NCI-H1417 treated with DMSO at 0.1 percent for 48 hours (cell line): ENCODE results near the gene ADAD1.
"Not testable (repeated sequence)": the region's sequence is repeated elsewhere in the genome, so short reads cannot be mapped to it uniquely, and the experiment has no call there.

ENCODE experiments used
- DNase-seq: peaks from one replicate; lab custom pipeline; 2025; lab: John Stamatoyannopoulos, UW

The ADAD1 gene

DNA sequence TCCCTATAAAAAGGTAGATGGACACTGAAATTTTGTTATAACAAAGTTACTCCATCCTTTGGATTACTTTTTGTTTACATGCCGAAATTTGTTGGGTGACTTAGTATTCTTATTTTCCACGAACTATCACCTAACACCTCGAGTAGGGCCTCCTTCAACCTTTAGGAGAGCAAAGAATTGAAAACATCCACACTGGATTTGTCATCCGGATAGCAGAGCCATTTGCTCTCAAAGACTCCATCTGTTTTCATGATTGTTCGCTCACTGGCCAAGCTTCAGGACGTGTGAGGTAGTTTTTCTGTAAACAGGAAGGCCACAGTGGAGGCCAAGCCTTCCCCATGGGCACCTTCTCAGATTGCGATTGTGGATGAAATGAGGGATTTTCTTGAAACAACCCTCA, at the start of gene ADAD1:
TSS of gene ADAD1 (plus strand) at position 301 of the 400 bp plus-strand sequence. CDS start 1,059 bp downstream, outside the sequence.
- DNase-seq = no peak

GRCh38 chr4:122329876-122330565, 48.8 kb upstream of the ADAD1 start:
- DNase-seq = no peak

DNA sequence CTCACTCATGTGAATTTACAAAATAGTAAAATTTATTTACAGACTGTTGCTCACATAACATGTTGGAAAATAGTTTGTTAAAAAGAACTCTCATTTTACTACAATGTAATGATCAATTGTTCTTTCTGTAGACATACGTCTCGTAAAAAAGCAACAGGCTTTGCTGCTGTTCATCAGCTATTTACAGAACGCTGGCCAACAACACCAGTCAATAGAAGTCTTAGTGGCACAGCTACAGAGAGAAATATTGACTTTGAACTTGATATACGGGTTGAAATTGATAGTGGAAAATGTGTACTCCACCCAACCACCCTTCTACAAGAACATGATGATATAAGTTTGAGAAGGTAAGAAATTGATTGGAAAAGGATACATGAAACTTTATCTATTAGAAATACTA, 47.6 kb upstream of the ADAD1 start:
- DNase-seq = no peak

DNA sequence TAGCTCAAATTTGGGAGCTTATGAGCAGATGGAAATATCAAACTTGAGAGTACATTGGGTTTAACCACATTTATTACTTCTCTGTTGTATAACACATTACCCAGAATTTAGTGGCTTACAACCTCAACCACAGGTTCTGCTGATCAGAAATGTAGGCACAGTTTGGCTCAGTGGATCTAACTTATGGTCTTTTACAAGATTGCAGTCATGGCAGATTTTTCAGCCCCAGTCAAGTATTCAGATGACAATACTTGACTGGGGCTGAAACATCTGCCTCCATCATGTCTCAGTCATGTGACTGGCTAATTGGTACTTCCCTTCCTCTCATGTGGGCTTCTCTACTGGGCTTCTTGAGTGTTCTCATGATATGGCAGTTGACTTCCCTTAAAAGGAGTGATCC, 44.0 kb upstream of the ADAD1 start:
- no peak for DNase-seq

DNA sequence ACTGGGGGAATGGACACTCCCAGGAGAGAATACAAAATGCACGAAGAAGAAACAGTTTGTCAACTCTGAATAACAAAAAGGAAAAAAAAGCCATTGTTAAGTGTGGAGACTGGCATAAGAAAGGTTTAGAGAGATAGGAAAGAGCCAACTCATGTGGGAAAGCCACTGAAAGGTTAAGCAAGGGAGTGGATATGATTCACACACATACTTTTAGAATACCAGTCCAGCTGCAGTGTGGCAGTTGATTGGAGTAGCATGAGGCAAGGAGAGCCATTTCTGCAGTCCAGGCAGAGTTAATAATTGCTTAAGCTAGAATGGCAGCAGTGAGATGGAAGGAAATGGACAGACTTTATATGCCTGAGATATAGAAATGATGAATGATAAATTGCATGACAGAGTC, 36.9 kb upstream of the ADAD1 start:
- DNase-seq = no peak

- DNase-seq = no peak
Observed at GRCh38 chr4:122346036-122346435, 32.8 kb upstream of the ADAD1 start.

DNA sequence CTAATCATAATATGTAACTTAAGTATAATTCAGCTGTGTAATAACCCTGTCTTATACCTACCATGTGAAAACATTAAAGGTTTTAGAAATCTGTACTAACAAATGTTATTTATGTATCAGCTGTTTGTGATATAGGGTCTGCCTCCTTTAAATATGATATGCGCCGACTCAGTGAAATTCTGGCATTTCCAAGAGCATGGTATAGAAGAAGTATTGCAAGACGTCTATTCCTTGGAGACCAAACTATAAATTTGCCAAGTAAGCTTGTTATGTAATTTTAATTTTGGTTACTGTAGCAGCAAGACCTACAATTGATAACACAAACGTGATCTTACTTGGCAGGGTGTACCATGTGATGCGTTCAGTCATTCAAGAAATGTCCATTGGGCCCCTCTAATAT, 32.3 kb upstream of the ADAD1 start:
- no peak for DNase-seq

- no peak for DNase-seq
Observed at GRCh38 chr4:122356317-122356808, 22.4 kb upstream of the ADAD1 start.

- no peak for DNase-seq
Observed at GRCh38 chr4:122360754-122361153, 18.1 kb upstream of the ADAD1 start.

- no peak for DNase-seq
Observed at GRCh38 chr4:122364700-122365404, 14.0 kb upstream of the ADAD1 start.

DNA sequence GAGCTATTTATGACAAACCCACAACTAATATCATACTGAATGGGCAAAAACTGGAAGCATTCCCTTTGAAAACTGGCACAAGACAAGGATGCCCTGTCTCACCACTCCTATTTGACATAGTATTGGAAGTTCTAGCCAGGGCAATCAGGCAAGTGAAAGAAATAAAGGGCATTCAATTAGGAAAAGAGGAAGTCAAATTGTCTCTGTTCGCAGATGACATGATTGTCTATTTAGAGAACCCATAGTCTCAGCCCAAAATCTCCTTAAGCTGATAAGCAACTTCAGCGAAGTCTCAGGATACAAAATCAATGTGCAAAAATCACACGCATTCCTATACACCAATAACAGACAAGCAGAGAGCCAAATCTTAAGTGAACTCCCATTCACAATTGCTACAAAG, 10.0 kb upstream of the ADAD1 start:
- not testable (repeated sequence) for DNase-seq

GRCh38 chr4:122377352-122377751, 1.5 kb upstream of the ADAD1 start:
- no peak for DNase-seq

DNA sequence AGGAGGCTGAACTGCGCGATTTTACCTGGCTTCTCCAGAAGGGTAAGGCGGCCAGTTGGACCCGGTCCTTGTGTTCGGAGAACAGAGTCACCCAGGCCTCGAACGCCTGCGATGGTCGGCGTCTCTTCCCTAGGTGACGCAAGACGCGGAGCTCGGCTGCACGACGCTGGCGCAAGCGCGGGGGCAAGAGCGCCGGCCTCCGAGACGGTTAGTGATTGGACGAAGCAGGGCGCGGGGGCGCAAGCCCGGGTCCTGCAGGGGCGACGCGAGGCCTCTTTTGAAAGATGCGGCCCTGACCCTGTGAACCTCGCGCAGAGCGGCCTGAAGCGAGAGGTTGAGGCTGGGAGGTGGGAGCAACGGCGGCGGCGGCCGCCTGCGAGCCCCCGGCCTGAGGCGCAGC, 428 bp downstream of the ADAD1 start:
- no peak for DNase-seq

- DNase-seq = no peak
Observed at GRCh38 chr4:122383341-122383740, 4.5 kb downstream of the ADAD1 start.

DNA sequence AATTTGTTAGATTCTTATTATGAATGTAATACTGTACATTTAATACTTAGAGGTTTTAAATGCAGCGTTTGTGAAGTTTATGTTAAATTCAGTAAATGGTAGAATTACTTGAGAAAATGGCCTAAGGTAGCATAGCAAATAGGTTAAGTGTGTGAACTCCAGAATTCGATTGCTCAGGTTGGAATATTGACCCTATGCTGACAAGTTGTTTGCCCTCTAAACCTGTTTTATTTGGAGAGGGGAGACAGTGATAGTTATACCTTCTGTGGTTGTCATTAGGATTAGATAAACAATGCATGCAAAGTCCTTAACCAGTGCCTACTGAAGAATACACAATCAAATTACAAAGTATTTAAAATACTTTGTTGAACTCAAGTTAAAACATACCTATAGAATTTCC, 5.4 kb downstream of the ADAD1 start:
- no peak for DNase-seq

DNA sequence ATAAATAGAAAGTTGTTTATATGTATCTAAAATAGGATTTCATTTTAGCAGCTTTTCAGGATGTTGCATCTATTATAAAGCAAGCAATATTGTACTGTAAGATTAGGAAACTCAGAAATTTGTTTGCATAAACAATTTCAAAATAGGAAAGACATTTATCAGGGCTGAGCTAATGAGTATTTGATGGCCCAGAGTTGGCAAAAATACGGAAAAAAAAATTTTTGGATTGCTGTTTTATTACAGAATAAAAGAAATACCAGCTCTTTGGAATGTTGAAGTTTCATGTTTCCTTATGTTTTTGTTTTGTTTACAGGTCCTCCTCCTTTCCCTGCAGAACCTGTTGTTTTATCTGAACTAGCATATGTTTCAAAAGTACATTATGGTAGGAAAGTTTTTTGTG, 14.5 kb downstream of the ADAD1 start:
- no peak for DNase-seq

DNA sequence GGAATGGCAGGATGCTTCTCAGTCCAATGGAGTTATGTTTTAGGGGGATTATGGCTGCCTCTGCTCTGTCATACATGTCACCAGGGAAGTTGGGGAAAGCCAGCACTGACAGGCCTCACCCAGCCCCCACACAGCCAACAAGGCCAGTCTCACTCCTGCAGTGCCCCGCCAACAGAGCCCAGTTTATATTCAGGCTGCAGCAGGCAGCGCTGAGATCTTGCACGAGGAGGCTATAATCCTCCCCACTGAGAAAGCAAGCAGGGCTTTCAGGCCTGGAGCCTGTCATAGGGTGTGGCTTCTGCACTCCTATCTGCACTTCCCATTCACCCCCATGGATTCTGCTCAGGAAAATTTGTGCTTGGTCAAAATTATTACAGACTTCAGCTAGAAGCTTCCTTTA, 25.1 kb downstream of the ADAD1 start:
- no peak for DNase-seq

DNA sequence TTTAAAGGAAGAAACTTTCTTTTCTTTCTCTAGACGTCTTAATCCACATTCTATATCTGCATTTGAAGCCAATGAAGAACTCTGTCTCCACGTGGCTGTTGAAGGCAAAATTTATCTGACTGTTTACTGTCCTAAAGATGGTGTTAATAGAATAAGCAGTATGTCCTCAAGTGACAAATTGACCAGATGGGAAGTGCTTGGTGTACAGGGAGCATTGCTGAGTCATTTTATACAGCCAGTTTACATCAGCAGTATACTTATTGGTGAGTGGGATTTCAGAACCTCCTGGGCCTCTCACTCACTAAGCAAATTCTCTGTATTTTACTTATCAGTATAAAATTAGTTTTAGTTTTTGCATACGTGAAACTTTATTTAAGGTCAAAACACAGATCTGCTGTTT, 33.7 kb downstream of the ADAD1 start:
- no peak for DNase-seq

GRCh38 chr4:122423246-122423645, 44.4 kb downstream of the ADAD1 start:
- no peak for DNase-seq

DNA sequence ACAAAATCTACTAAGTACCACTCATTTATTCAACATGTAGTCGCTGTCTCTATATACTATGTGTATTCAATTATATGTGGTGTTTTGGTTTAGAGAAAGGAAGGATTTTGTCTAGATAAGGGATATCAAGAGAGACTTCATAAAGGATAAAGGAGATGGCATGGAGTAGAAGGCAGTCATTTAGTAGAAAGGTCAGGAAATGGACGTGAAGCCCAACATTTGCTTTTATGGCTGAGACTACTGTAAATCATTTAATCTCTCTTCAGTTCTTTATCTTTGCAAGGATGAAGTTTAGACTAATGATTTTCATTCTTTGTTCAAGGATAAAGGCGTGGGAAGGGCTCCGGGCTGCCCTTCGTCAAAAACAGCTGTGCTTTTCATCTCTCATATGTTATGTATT, 52.5 kb downstream of the ADAD1 start:
- no peak for DNase-seq

GRCh38 chr4:122434285-122434684, 55.5 kb downstream of the ADAD1 start:
- DNase-seq = no peak

DNA sequence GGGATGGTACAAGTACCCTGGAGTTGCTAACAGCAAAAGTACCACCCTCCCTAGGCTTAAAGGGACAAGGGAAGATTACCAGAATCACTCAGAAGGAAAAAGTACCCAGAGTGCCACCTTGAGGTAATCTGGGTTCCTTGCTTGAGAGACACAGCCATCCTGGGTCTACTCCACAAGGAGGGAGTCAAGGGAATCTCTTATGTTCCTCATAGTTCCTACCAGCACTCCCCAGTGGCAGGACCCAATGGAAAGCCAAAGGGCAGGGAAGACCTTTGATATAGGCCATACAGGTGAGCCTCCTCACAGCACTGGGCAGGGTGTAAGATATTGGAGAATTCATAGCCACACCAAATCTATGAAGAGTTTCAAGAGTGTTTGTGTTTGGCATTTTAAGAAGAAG, 72.0 kb downstream of the ADAD1 start:
- DNase-seq = no peak

- DNase-seq = no peak
Observed at GRCh38 chr4:122453384-122453995, 74.7 kb downstream of the ADAD1 start.
